HepG2 (cell line): Measurements from ENCODE around the gene AFDN.

Experiments
- MBD4 ChIP-seq: IDR thresholded peaks from 2 replicates; pipeline ENCODE4 v1.6.1; 2012; ENCODE audit warnings: low read length, inconsistent platforms, borderline replicate concordance
- TCF7L2 ChIP-seq: IDR thresholded peaks from 2 replicates; pipeline ENCODE4 v1.6.1; 2011; ENCODE audit warnings: mild to moderate bottlenecking, low read depth, low read length, moderate library complexity
- ZNF746 ChIP-seq: sonication (generic); formaldehyde crosslinking; IDR thresholded peaks from 2 replicates; pipeline ENCODE4 v1.8.0; 2022; ENCODE audit warnings: mild to moderate bottlenecking, missing genetic modification reagents
- TF ChIP-seq, protein P1 (sequence below): sonication (generic); formaldehyde crosslinking; IDR thresholded peaks from 2 replicates; pipeline ENCODE4 v1.4.0; 2020; ENCODE audit warnings: mild to moderate bottlenecking, missing genetic modification reagents
- TF ChIP-seq, protein P2 (sequence below): sonication (generic); formaldehyde crosslinking; IDR thresholded peaks from one replicate; pipeline ENCODE4 v1.5.1; 2020; ENCODE audit warnings: mild to moderate bottlenecking, missing genetic modification reagents; ENCODE audit errors: not compliant biosample characterization
- TF ChIP-seq, protein P3 (sequence below): IDR thresholded peaks from 2 replicates; pipeline ENCODE4 v1.6.1; 2012; ENCODE audit warnings: inconsistent platforms

DNA sequence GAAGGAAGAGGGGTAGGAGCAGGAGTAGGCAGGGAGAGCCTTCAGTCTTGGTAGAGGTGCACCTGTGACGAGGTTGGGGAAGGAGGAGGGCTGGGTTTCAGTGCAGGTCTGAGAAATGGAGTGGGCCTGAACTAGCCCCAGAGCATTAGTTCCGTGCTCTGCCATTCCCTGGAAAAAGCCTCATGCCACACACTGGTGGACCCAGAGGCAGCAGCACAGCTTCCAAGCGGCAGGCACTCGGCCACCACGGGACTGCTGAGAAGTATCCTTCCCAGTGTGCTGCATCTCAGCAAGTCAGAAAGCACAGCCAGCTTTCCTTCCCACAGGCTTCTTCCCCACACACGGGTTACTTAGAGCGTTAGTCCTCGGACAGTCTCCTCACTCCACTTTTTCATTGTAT is 93.5 kb downstream of the AFDN start:
- no peak for TF ChIP-seq TCF7L2
- TF ChIP-seq MBD4 = no peak
- TF ChIP-seq, protein P1, sequence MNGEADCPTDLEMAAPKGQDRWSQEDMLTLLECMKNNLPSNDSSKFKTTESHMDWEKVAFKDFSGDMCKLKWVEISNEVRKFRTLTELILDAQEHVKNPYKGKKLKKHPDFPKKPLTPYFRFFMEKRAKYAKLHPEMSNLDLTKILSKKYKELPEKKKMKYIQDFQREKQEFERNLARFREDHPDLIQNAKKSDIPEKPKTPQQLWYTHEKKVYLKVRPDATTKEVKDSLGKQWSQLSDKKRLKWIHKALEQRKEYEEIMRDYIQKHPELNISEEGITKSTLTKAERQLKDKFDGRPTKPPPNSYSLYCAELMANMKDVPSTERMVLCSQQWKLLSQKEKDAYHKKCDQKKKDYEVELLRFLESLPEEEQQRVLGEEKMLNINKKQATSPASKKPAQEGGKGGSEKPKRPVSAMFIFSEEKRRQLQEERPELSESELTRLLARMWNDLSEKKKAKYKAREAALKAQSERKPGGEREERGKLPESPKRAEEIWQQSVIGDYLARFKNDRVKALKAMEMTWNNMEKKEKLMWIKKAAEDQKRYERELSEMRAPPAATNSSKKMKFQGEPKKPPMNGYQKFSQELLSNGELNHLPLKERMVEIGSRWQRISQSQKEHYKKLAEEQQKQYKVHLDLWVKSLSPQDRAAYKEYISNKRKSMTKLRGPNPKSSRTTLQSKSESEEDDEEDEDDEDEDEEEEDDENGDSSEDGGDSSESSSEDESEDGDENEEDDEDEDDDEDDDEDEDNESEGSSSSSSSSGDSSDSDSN (CRISPR knock-in tag) = no peak
- TF ChIP-seq, protein P2, sequence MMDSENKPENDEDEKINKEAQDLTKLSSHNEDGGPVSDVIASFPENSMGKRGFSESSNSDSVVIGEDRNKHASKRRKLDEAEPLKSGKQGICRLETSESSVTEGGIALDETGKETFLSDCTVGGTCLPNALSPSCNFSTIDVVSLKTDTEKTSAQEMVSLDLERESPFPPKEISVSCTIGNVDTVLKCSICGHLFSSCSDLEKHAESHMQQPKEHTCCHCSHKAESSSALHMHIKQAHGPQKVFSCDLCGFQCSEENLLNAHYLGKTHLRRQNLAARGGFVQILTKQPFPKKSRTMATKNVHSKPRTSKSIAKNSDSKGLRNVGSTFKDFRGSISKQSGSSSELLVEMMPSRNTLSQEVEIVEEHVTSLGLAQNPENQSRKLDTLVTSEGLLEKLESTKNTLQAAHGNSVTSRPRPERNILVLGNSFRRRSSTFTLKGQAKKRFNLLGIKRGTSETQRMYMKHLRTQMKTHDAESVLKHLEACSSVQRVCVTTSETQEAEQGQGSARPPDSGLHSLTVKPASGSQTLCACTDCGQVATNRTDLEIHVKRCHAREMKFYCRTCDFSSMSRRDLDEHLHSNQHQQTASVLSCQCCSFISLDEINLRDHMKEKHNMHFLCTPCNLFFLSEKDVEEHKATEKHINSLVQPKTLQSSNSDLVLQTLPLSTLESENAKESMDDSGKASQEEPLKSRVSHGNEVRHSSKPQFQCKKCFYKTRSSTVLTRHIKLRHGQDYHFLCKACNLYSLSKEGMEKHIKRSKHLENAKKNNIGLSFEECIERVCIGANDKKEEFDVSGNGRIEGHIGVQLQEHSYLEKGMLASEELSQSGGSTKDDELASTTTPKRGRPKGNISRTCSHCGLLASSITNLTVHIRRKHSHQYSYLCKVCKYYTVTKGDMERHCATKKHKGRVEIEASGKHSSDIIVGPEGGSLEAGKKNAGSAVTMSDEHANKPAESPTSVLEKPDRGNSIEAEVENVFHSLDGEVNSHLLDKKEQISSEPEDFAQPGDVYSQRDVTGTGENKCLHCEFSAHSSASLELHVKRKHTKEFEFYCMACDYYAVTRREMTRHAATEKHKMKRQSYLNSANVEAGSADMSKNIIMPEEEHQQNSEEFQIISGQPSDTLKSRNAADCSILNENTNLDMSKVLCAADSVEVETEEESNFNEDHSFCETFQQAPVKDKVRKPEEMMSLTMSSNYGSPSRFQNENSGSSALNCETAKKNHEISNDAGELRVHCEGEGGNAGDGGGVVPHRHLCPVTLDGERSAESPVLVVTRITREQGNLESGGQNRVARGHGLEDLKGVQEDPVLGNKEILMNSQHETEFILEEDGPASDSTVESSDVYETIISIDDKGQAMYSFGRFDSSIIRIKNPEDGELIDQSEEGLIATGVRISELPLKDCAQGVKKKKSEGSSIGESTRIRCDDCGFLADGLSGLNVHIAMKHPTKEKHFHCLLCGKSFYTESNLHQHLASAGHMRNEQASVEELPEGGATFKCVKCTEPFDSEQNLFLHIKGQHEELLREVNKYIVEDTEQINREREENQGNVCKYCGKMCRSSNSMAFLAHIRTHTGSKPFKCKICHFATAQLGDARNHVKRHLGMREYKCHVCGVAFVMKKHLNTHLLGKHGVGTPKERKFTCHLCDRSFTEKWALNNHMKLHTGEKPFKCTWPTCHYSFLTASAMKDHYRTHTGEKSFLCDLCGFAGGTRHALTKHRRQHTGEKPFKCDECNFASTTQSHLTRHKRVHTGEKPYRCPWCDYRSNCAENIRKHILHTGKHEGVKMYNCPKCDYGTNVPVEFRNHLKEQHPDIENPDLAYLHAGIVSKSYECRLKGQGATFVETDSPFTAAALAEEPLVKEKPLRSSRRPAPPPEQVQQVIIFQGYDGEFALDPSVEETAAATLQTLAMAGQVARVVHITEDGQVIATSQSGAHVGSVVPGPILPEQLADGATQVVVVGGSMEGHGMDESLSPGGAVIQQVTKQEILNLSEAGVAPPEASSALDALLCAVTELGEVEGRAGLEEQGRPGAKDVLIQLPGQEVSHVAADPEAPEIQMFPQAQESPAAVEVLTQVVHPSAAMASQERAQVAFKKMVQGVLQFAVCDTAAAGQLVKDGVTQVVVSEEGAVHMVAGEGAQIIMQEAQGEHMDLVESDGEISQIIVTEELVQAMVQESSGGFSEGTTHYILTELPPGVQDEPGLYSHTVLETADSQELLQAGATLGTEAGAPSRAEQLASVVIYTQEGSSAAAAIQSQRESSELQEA (CRISPR knock-in tag) = no peak
- TF ChIP-seq, protein P3, sequence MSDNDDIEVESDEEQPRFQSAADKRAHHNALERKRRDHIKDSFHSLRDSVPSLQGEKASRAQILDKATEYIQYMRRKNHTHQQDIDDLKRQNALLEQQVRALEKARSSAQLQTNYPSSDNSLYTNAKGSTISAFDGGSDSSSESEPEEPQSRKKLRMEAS = no peak
- TF ChIP-seq ZNF746 = no peak
